WTC11 (cell line): ENCODE data around the gene TDP2. TPM values are rescaled to one million over a fixed set of nuclear protein-coding genes. Genes with fewer than 3 reads are reported as not detected.

Experiments
- ATAC-seq: fragments of 200-7000 bp; cut with Tn5 transposase; 2 replicates; pipeline ENCODE4 v1.10.0; 2021; ENCODE audit warnings: mild to moderate bottlenecking, moderate library complexity
- CTCF ChIA-PET: fragments of 300-600 bp; sonication (Branson Sonifier 250); formaldehyde crosslinking; loops from one replicate; lab custom pipeline; 2021; ENCODE audit warnings: antibody characterized with exemption; lab: Charles Lee
- POLR2A ChIA-PET: fragments of 350-600 bp; sonication (Branson Sonifier 250); formaldehyde crosslinking; loops from one replicate; lab custom pipeline; 2021; ENCODE audit warnings: antibody characterized with exemption; lab: Charles Lee
- DNase-seq: peaks from one replicate; pipeline ENCODE4 v3.0.0; 2021; ENCODE audit warnings: low spot score
- H3K27ac Mint-ChIP-seq: 2 replicates; pipeline ENCODE4 v1.8.0; 2021; ENCODE audit warnings: mixed read lengths
- H3K27me3 Mint-ChIP-seq: 2 replicates; pipeline ENCODE4 v1.8.0; 2021; ENCODE audit warnings: low read depth, mild to moderate bottlenecking, moderate library complexity, mixed read lengths
- H3K36me3 Mint-ChIP-seq: 2 replicates; pipeline ENCODE4 v1.8.0; 2021; ENCODE audit warnings: mixed read lengths
- H3K4me1 Mint-ChIP-seq: 2 replicates; pipeline ENCODE4 v1.8.0; 2022; ENCODE audit warnings: mixed read lengths
- H3K4me3 Mint-ChIP-seq: 2 replicates; pipeline ENCODE4 v1.8.0; 2021; ENCODE audit warnings: mild to moderate bottlenecking, moderate library complexity, mixed read lengths
- H3K9me3 Mint-ChIP-seq: 2 replicates; pipeline ENCODE4 v1.8.0; 2021; ENCODE audit warnings: mixed read lengths
- CBFB ChIP-seq: sonication (generic); formaldehyde crosslinking; IDR thresholded peaks from 2 replicates; pipeline ENCODE4 v1.8.1; 2022; ENCODE audit warnings: mild to moderate bottlenecking, low read depth, missing genetic modification reagents
- CTCF ChIP-seq: fragments of 200-600 bp; IDR thresholded peaks from 2 replicates; pipeline ENCODE4 v1.8.0; 2022; ENCODE audit warnings: antibody characterized with exemption
- E2F1 ChIP-seq: sonication (generic); formaldehyde crosslinking; IDR thresholded peaks from 2 replicates; pipeline ENCODE4 v1.8.0; 2022; ENCODE audit warnings: mild to moderate bottlenecking, missing genetic modification reagents
- ERG ChIP-seq: fragments of 250-450 bp; sonication (Bioruptor Pico); IDR thresholded peaks from 2 replicates; pipeline ENCODE4 v1.8.0; 2021; ENCODE audit warnings: mild to moderate bottlenecking
- FOXJ3 ChIP-seq: sonication (generic); formaldehyde crosslinking; IDR thresholded peaks from 2 replicates; pipeline ENCODE4 v1.9.0; 2021; ENCODE audit warnings: missing genetic modification reagents, mild to moderate bottlenecking, borderline replicate concordance
- FOXK1 ChIP-seq: sonication (generic); formaldehyde crosslinking; IDR thresholded peaks from 2 replicates; pipeline ENCODE4 v1.8.0; 2022; ENCODE audit warnings: mild to moderate bottlenecking, moderate library complexity, missing genetic modification reagents
- GABPB1 ChIP-seq: sonication (generic); formaldehyde crosslinking; IDR thresholded peaks from 2 replicates; pipeline ENCODE4 v1.8.1; 2023; ENCODE audit warnings: mild to moderate bottlenecking, missing genetic modification reagents
- NFATC4 ChIP-seq: fragments of 250-450 bp; sonication (Bioruptor Pico); IDR thresholded peaks from 2 replicates; pipeline ENCODE4 v1.9.0; 2021; ENCODE audit warnings: mild to moderate bottlenecking
- NFYB ChIP-seq: sonication (generic); formaldehyde crosslinking; conservative IDR thresholded peaks from 2 replicates; pipeline ENCODE4 v1.8.0; 2022; ENCODE audit warnings: low read depth, missing genetic modification reagents
- NR3C1 ChIP-seq: sonication (generic); formaldehyde crosslinking; conservative IDR thresholded peaks from 2 replicates; pipeline ENCODE4 v1.8.1; 2023; ENCODE audit warnings: low read depth, mild to moderate bottlenecking, missing genetic modification reagents
- OVOL2 ChIP-seq: fragments of 250-450 bp; sonication (Bioruptor Pico); IDR thresholded peaks from 2 replicates; pipeline ENCODE4 v1.9.0; 2021; ENCODE audit warnings: mild to moderate bottlenecking, borderline replicate concordance
- PRRX2 ChIP-seq: fragments of 250-450 bp; sonication (Bioruptor Pico); IDR thresholded peaks from 2 replicates; pipeline ENCODE4 v1.8.0; 2021; ENCODE audit warnings: mild to moderate bottlenecking
- RELA ChIP-seq: sonication (generic); formaldehyde crosslinking; IDR thresholded peaks from 2 replicates; pipeline ENCODE4 v1.8.1; 2022; ENCODE audit warnings: missing genetic modification reagents, mild to moderate bottlenecking, borderline replicate concordance
- RORB ChIP-seq: fragments of 250-450 bp; sonication (Bioruptor Pico); IDR thresholded peaks from 2 replicates; pipeline ENCODE4 v1.9.0; 2021; ENCODE audit warnings: mild to moderate bottlenecking
- STAT6 ChIP-seq: sonication (generic); formaldehyde crosslinking; conservative IDR thresholded peaks from 2 replicates; pipeline ENCODE4 v1.8.1; 2023; ENCODE audit warnings: mild to moderate bottlenecking, low read depth, missing genetic modification reagents, moderate library complexity
- TEAD4 ChIP-seq: sonication (generic); formaldehyde crosslinking; IDR thresholded peaks from 2 replicates; pipeline ENCODE4 v1.8.0; 2022; ENCODE audit warnings: mild to moderate bottlenecking, missing genetic modification reagents
- USF2 ChIP-seq: sonication (generic); formaldehyde crosslinking; IDR thresholded peaks from 2 replicates; pipeline ENCODE4 v1.8.1; 2023; ENCODE audit warnings: mild to moderate bottlenecking, missing genetic modification reagents, moderate library complexity
- ZBTB21 ChIP-seq: sonication (generic); formaldehyde crosslinking; IDR thresholded peaks from 2 replicates; pipeline ENCODE4 v1.8.1; 2023; ENCODE audit warnings: mild to moderate bottlenecking, missing genetic modification reagents, borderline replicate concordance
- ZBTB43 ChIP-seq: sonication (generic); formaldehyde crosslinking; IDR thresholded peaks from 2 replicates; pipeline ENCODE4 v1.8.1; 2023; ENCODE audit warnings: mild to moderate bottlenecking, missing genetic modification reagents
- ZMAT4 ChIP-seq: fragments of 250-450 bp; sonication (Bioruptor Pico); IDR thresholded peaks from 2 replicates; pipeline ENCODE4 v1.9.0; 2021; ENCODE audit warnings: mild to moderate bottlenecking
- ZNF263 ChIP-seq: sonication (generic); formaldehyde crosslinking; IDR thresholded peaks from 2 replicates; pipeline ENCODE4 v1.8.1; 2022; ENCODE audit warnings: low read depth, mild to moderate bottlenecking, moderate library complexity, missing genetic modification reagents
- ZNF423 ChIP-seq: fragments of 250-450 bp; sonication (Bioruptor Pico); IDR thresholded peaks from 2 replicates; pipeline ENCODE4 v2.1.2; 2022; ENCODE audit warnings: mild to moderate bottlenecking, moderate library complexity
- ZNF512 ChIP-seq: sonication (generic); formaldehyde crosslinking; IDR thresholded peaks from 2 replicates; pipeline ENCODE4 v1.8.1; 2022; ENCODE audit warnings: missing genetic modification reagents, borderline replicate concordance
- total RNA-seq: library from RNA; stranded (reverse); gene quantifications from 3 replicates; pipeline ENCODE4 v1.2.3, GENCODE V29; 2021

The TDP2 gene
- total RNA-seq, 1 experiment from 2014 or later, result 49.1 TPM

GRCh38 chr6:24620637-24621036, 46.1 kb downstream of the TDP2 start:
- no peak overlapping the region for H3K4me3 Mint-ChIP-seq
- no peak for TF ChIP-seq CBFB (CRISPR knock-in tag)
- TF ChIP-seq GABPB1, result no peak
- no peak for TF ChIP-seq OVOL2 (CRISPR knock-in tag)
- TF ChIP-seq ZBTB21 (CRISPR knock-in tag), result no peak
- TF ChIP-seq FOXK1 (CRISPR knock-in tag), result no peak
- TF ChIP-seq ZNF263, result no peak
- TF ChIP-seq NFATC4 (CRISPR knock-in tag), result no peak
- TF ChIP-seq ERG (CRISPR knock-in tag), result no peak
- no peak for TF ChIP-seq CTCF
- TF ChIP-seq ZBTB43 (CRISPR knock-in tag), result no peak
- no peak for TF ChIP-seq USF2 (CRISPR knock-in tag)
- no peak for TF ChIP-seq FOXJ3 (CRISPR knock-in tag)
- no peak for TF ChIP-seq NFYB (CRISPR knock-in tag)
- no peak for TF ChIP-seq ZNF423
- H3K9me3 Mint-ChIP-seq, result peaks cover 3% of the 10 kb centered on the region; the same call in 1 of the 2 replicates
- H3K4me1 Mint-ChIP-seq, result peaks cover 22% of the 10 kb centered on the region
- DNase-seq (no peak), ATAC-seq (no peak)
- ChIA-PET CTCF (interaction anchor here (1.2 to 2.1 kb wide), 3 partner anchors 37 to 99 kb away, joined by 3 to 5 read pairs (median 4); no protein-coding TSS in a partner anchor), POLR2A (no interaction called here)
- no peak overlapping the region for H3K27ac Mint-ChIP-seq
- no peaks in the 10 kb centered on the region for H3K36me3 Mint-ChIP-seq
- H3K27me3 Mint-ChIP-seq, result no peaks in the 10 kb centered on the region

GRCh38 chr6:24619661-24620060, 47.0 kb downstream of the TDP2 start:
- POLR2A ChIA-PET, result no interaction called here
- H3K36me3 Mint-ChIP-seq, result no peaks in the 10 kb centered on the region
- peaks cover 22% of the 10 kb centered on the region for H3K4me1 Mint-ChIP-seq
- no peak for DNase-seq
- no peak for ATAC-seq
- CTCF ChIA-PET, result interaction anchor here (1.3 kb wide), 1 partner anchor 38 kb away, joined by 8 read pairs; no protein-coding TSS in a partner anchor
- H3K9me3 Mint-ChIP-seq, result no peaks in the 10 kb centered on the region
- H3K27me3 Mint-ChIP-seq, result no peaks in the 10 kb centered on the region
- H3K4me3 Mint-ChIP-seq, result no peak overlapping the region
- no peak overlapping the region for H3K27ac Mint-ChIP-seq
- no peak for TF ChIP-seq STAT6 (CRISPR knock-in tag)
- TF ChIP-seq ZNF512, result no peak
- TF ChIP-seq E2F1 (CRISPR knock-in tag), result no peak
- TF ChIP-seq ZMAT4 (CRISPR knock-in tag), result no peak
- no peak for TF ChIP-seq RELA
- TF ChIP-seq PRRX2 (CRISPR knock-in tag), result no peak
- no peak for TF ChIP-seq RORB
- TF ChIP-seq TEAD4, result no peak
- no peak for TF ChIP-seq NR3C1 (CRISPR knock-in tag)
- no peak for TF ChIP-seq FOXJ3 (CRISPR knock-in tag)
